Activated T-cell treated with anti-CD3 and anti-CD28 coated beads, Interleukin-2, amount 50 U/mL, for 72 hours (primary cell): Measurements from ENCODE around the gene PEX10. TPM values are rescaled to one million over a fixed set of nuclear protein-coding genes. Genes with fewer than 3 reads are reported as not detected.

Experiments used
- ATAC-seq, 2 donors: fragments of 150-1000 bp; cut with Tn5 transposase; replicated peaks in 1 of 2; 2 replicates each; pipeline ENCODE4 v1.10.0; 2021; ENCODE audit warnings: moderate library complexity in 2 of 2, mild to moderate bottlenecking in 1 of 2
- DNase-seq, 2 donors: peaks; one replicate each; pipeline ENCODE4 v3.0.0; 2021 to 2022; ENCODE audit warnings: mixed read lengths in 1 of 2
- H3K27ac Mint-ChIP-seq: one replicate; pipeline ENCODE4 v1.8.0; 2022; ENCODE audit warnings: mild to moderate bottlenecking, moderate library complexity, mixed read lengths
- H3K27me3 Mint-ChIP-seq: one replicate; pipeline ENCODE4 v1.8.0; 2022; ENCODE audit warnings: low read depth, mixed read lengths
- H3K36me3 Mint-ChIP-seq, 2 donors: one replicate each; pipeline ENCODE4 v1.8.0; 2022; ENCODE audit warnings: mixed read lengths in 2 of 2, mild to moderate bottlenecking in 1 of 2; ENCODE audit not compliant: insufficient read depth in 2 of 2
- H3K4me1 Mint-ChIP-seq: one replicate; pipeline ENCODE4 v1.8.0; 2022; ENCODE audit warnings: low read depth, mixed read lengths
- H3K4me3 Mint-ChIP-seq, 2 donors: one replicate each; pipeline ENCODE4 v1.8.0; 2022; ENCODE audit warnings: mild to moderate bottlenecking in 2 of 2, mixed read lengths in 2 of 2, moderate library complexity in 2 of 2
- H3K9me3 Mint-ChIP-seq, 2 donors: one replicate each; pipeline ENCODE4 v1.8.0; 2022; ENCODE audit warnings: mixed read lengths in 2 of 2
- total RNA-seq, 2 donors: library from RNA; stranded (reverse); gene quantifications; one replicate each; pipeline ENCODE4 v1.2.3, GENCODE V29; 2022

The PEX10 gene
- total RNA-seq, 2 donors from 2014 or later, result 10.2 to 11.4 TPM

DNA sequence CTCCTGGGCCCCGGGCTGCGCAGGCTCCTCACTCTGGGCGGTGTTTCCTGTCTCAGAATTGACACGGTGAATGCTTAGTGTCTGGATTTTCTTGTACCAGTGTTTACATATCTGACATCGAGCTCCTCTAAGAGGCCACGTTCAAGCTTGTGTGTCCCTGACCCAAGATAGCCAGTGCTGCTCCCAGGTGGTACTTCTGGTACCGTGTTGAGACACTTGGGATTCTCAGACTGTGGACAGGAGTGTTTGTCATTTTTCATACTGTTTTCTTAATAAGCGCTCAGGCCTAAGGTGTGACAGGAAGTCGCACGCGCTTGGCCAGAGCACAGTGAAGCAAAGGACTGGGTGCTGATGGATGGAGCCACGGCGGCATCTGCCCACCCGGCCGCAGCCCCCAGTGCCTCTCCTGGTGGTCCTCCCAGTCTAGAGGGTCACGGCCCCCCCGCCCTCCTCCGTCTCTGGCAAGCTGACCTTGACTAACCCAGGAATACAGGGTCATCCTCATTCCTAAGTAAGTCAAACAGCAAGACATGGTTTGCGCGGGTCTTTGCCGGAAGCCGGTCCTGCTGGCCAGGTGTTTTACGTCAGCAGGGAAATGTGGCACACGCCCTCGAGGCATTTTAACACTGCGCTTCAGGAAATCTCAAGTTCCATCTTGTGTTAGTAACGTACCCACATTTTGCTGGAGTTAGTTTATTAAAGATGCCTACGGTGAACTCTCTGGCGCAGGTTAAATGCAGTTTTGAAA, 8.0 kb downstream of the PEX10 start:
- no peak for DNase-seq
- no peaks in the 10 kb centered on the region for H3K27me3 Mint-ChIP-seq
- H3K36me3 Mint-ChIP-seq, result peaks cover 5 to 7% of the 10 kb centered on the region in 2 donors
- ATAC-seq, result no peak
- no peaks in the 10 kb centered on the region for H3K9me3 Mint-ChIP-seq
- H3K27ac Mint-ChIP-seq, result no peak overlapping the region
- no peaks in the 10 kb centered on the region for H3K4me1 Mint-ChIP-seq
- H3K4me3 Mint-ChIP-seq, result no peak overlapping the region

GRCh38 chr1:2403273-2403672, 9.1 kb downstream of the PEX10 start:
- H3K9me3 Mint-ChIP-seq, result no peaks in the 10 kb centered on the region
- no peak for DNase-seq
- no peak overlapping the region for H3K27ac Mint-ChIP-seq
- H3K36me3 Mint-ChIP-seq, result peaks cover 5 to 8% of the 10 kb centered on the region in 2 donors
- no peak overlapping the region for H3K4me3 Mint-ChIP-seq
- H3K27me3 Mint-ChIP-seq, result no peaks in the 10 kb centered on the region
- no peak for ATAC-seq
- H3K4me1 Mint-ChIP-seq, result no peaks in the 10 kb centered on the region

GRCh38 chr1:2402420-2402819, 9.9 kb downstream of the PEX10 start:
- no peaks in the 10 kb centered on the region for H3K9me3 Mint-ChIP-seq
- DNase-seq (no peak), ATAC-seq (no peak)
- peaks cover 5 to 6% of the 10 kb centered on the region in 2 donors for H3K36me3 Mint-ChIP-seq
- peak overlapping the region; percentile 78 for H3K27ac Mint-ChIP-seq
- no peaks in the 10 kb centered on the region for H3K27me3 Mint-ChIP-seq
- no peaks in the 10 kb centered on the region for H3K4me1 Mint-ChIP-seq
- no peak overlapping the region for H3K4me3 Mint-ChIP-seq

GRCh38 chr1:2400950-2401649, 11.3 kb downstream of the PEX10 start:
- H3K27me3 Mint-ChIP-seq, result no peaks in the 10 kb centered on the region
- peak overlapping the region; percentile 55 for H3K27ac Mint-ChIP-seq
- H3K36me3 Mint-ChIP-seq, result peaks cover 5 to 8% of the 10 kb centered on the region in 2 donors
- no peaks in the 10 kb centered on the region for H3K4me1 Mint-ChIP-seq
- no peaks in the 10 kb centered on the region for H3K9me3 Mint-ChIP-seq
- H3K4me3 Mint-ChIP-seq, result no peak overlapping the region
- ATAC-seq (peak in 1 of 2 donors; percentile 41), DNase-seq (no peak)

- no peaks in the 10 kb centered on the region for H3K4me1 Mint-ChIP-seq
- ATAC-seq (peak; percentile 16 to 62), DNase-seq (no peak)
- H3K36me3 Mint-ChIP-seq, result peaks cover 5 to 8% of the 10 kb centered on the region in 2 donors
- peak overlapping the region in 1 of 2 donors; percentile 11 for H3K4me3 Mint-ChIP-seq
- no peaks in the 10 kb centered on the region for H3K9me3 Mint-ChIP-seq
- no peaks in the 10 kb centered on the region for H3K27me3 Mint-ChIP-seq
- H3K27ac Mint-ChIP-seq, result peak overlapping the region; percentile 55
These were observed 11.8 kb downstream of the PEX10 start for GRCh38 chr1:2400576-2400909.

- no peaks in the 10 kb centered on the region for H3K27me3 Mint-ChIP-seq
- DNase-seq (no peak), ATAC-seq (peak; percentile 5 to 27)
- H3K4me3 Mint-ChIP-seq, result peak overlapping the region in 1 of 2 donors; percentile 11
- no peaks in the 10 kb centered on the region for H3K4me1 Mint-ChIP-seq
- no peaks in the 10 kb centered on the region for H3K9me3 Mint-ChIP-seq
- H3K36me3 Mint-ChIP-seq, result peaks cover 5 to 8% of the 10 kb centered on the region in 2 donors
- H3K27ac Mint-ChIP-seq, result peak overlapping the region; percentile 55
These were observed 12.3 kb downstream of the PEX10 start for GRCh38 chr1:2399890-2400575.

- ATAC-seq (no peak), DNase-seq (no peak)
- H3K4me3 Mint-ChIP-seq, result no peak overlapping the region
- H3K36me3 Mint-ChIP-seq, result peaks cover 6 to 8% of the 10 kb centered on the region in 2 donors
- peak overlapping the region; percentile 58 for H3K27ac Mint-ChIP-seq
- no peaks in the 10 kb centered on the region for H3K9me3 Mint-ChIP-seq
- H3K4me1 Mint-ChIP-seq, result peaks cover 9% of the 10 kb centered on the region
- no peaks in the 10 kb centered on the region for H3K27me3 Mint-ChIP-seq
These were observed 13.5 kb downstream of the PEX10 start for GRCh38 chr1:2398871-2399270.

- no peaks in the 10 kb centered on the region for H3K27me3 Mint-ChIP-seq
- H3K9me3 Mint-ChIP-seq, result no peaks in the 10 kb centered on the region
- H3K4me1 Mint-ChIP-seq, result peaks cover 24% of the 10 kb centered on the region
- peak overlapping the region; percentile 44 for H3K27ac Mint-ChIP-seq
- no peak overlapping the region for H3K4me3 Mint-ChIP-seq
- ATAC-seq (no peak), DNase-seq (no peak)
- H3K36me3 Mint-ChIP-seq, result peaks cover 8 to 10% of the 10 kb centered on the region in 2 donors
These were observed 15.2 kb downstream of the PEX10 start for GRCh38 chr1:2397007-2397679.

DNA sequence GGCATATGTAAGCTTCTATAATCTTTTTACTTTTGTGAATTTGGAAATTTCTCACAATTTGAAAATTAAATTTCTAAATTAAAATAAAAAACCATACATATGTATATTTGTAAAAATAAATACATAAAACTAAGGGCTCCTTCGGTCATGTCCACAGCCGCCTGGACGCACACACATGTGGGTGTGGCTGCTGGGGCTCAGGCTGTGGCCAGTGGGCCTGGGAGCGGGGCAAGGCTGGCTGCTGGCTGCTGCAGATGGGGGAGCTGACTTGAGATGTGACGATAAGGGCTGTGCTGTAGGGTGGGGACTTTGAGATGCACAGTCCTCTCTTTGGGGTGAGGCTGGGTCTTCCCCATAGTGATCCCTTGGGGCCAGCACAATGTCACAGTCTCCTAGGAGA, 15.9 kb downstream of the PEX10 start:
- Mint-ChIP-seq H3K27ac (no peak overlapping the region), H3K27me3 (no peaks in the 10 kb centered on the region), H3K9me3 (no peaks in the 10 kb centered on the region), H3K36me3 (peaks cover 8 to 10% of the 10 kb centered on the region in 2 donors), H3K4me1 (peaks cover 24% of the 10 kb centered on the region), H3K4me3 (no peak overlapping the region)
- DNase-seq (no peak), ATAC-seq (no peak)

DNA sequence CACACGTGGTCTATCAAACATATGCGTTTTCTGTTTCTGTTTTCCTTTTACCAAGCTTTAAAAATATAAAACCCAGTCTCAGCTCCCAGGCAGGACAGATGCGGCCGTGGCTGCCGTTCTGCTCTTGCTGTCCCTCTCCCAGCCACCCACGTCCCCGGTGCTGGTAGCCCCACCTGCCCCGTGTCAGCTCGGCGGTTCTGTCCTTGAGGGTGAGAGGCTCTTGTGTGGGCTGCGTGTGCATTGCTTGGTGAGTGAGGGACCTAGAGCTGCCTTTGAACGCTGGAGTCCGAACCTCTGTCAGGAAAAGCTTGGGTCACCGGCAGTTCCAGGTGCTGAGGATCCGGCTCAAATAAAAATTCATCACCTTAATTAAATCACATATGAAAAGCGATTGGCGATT, 16.3 kb downstream of the PEX10 start:
- no peak overlapping the region for H3K4me3 Mint-ChIP-seq
- peaks cover 24% of the 10 kb centered on the region for H3K4me1 Mint-ChIP-seq
- peaks cover 8 to 10% of the 10 kb centered on the region in 2 donors for H3K36me3 Mint-ChIP-seq
- ATAC-seq (no peak), DNase-seq (no peak)
- no peaks in the 10 kb centered on the region for H3K9me3 Mint-ChIP-seq
- no peaks in the 10 kb centered on the region for H3K27me3 Mint-ChIP-seq
- no peak overlapping the region for H3K27ac Mint-ChIP-seq

DNA sequence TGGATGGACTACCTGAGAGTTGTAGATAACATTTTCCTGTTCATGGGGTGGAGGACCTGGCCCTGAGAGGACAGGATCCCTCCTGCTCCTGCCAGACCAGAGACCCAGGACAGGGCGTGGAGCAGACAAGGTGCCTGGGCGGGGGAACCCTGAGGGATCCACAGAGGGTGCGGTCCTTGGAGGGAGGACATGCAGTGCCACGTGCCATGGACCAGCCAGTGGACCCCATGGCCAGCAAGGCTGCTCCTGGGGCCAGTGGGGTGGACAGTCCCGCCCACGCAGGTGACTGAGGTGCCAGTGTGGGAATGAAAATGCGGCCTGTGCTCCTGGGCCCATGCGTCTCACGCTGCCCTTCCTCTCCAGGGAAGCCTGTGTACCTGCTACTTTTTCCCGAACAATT, 17.1 kb downstream of the PEX10 start:
- ATAC-seq (no peak), DNase-seq (no peak)
- peaks cover 31% of the 10 kb centered on the region for H3K4me1 Mint-ChIP-seq
- H3K27ac Mint-ChIP-seq, result peak overlapping the region; percentile 19
- H3K36me3 Mint-ChIP-seq, result peaks cover 5 to 6% of the 10 kb centered on the region in 2 donors
- H3K4me3 Mint-ChIP-seq, result no peak overlapping the region
- H3K27me3 Mint-ChIP-seq, result no peaks in the 10 kb centered on the region
- no peaks in the 10 kb centered on the region for H3K9me3 Mint-ChIP-seq

DNA sequence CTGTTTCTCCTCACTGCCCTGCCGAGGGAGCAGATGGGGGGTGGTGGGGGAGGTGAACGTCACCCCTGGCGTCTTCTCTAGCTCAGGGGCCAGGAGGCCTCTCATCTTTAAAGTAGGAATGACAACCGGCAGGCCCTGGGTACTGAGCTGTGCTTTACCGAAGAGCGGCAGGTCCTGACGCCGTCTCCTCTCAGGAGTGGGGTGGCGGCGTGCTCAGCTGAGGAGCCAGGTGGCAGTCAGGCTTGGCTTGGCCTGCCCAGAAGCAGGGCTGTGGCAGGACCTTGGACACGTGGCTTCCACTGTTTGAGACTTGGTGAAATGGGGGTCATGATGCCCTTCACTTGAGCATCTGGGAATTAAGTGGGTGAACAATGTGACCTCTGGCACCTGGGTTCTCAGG, 17.6 kb downstream of the PEX10 start:
- no peaks in the 10 kb centered on the region for H3K9me3 Mint-ChIP-seq
- peak overlapping the region; percentile 54 for H3K27ac Mint-ChIP-seq
- no peak overlapping the region for H3K4me3 Mint-ChIP-seq
- ATAC-seq (no peak), DNase-seq (no peak)
- peaks cover 5 to 6% of the 10 kb centered on the region in 2 donors for H3K36me3 Mint-ChIP-seq
- H3K4me1 Mint-ChIP-seq, result peaks cover 36% of the 10 kb centered on the region
- H3K27me3 Mint-ChIP-seq, result no peaks in the 10 kb centered on the region

GRCh38 chr1:2394220-2394619, 18.1 kb downstream of the PEX10 start:
- Mint-ChIP-seq H3K27me3 (no peaks in the 10 kb centered on the region), H3K36me3 (peaks cover 3 to 5% of the 10 kb centered on the region in 2 donors), H3K4me3 (no peak overlapping the region), H3K9me3 (no peaks in the 10 kb centered on the region), H3K27ac (peak overlapping the region; percentile 78), H3K4me1 (peaks cover 37% of the 10 kb centered on the region)
- DNase-seq, result no peak
- no peak for ATAC-seq
